Measurements from ENCODE around the gene YARS1.
"Not testable (repeated sequence)": the region's sequence is repeated elsewhere in the genome, so short reads cannot be mapped to it uniquely, and the experiment has no call there.

YARS1 gene

DNA sequence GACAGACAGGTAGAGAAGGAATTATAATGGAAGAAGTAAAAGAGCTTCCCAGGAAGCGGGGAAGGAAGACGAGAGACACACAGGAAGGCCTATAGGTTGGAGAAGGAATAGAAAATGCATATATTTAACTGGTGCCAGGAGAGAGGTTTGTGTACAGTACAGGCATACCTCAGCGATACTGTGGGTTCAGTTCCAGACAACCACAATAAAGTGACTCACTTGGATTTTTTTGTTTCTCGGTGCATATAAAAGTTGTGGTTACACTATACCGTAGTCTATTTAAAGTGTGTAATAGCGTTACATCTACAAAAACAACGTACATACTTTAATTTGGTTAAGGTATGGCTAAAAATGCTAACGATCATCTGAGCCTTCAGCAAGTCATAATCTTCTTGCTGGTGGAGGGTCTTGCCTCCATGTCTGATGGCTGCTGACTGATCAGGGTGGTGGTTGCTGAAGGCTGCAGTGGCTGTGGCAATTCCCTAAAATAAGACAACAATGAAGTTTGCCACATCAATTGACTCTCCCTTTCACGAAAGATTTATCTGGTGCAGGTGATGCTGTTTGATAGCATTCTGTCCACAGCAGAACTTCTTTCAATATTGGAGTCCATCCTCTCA is 16.0 kb downstream of the YARS1 start:
- in situ Hi-C loops (cut with HindIII; ENCODE audit: low pct_ligation_motif_present, low sequenced_read_pairs), result no loop called here
- H3K36me3 ChIP-seq (replicated peaks), result peaks cover 46% of the 10 kb centered on the region

DNA sequence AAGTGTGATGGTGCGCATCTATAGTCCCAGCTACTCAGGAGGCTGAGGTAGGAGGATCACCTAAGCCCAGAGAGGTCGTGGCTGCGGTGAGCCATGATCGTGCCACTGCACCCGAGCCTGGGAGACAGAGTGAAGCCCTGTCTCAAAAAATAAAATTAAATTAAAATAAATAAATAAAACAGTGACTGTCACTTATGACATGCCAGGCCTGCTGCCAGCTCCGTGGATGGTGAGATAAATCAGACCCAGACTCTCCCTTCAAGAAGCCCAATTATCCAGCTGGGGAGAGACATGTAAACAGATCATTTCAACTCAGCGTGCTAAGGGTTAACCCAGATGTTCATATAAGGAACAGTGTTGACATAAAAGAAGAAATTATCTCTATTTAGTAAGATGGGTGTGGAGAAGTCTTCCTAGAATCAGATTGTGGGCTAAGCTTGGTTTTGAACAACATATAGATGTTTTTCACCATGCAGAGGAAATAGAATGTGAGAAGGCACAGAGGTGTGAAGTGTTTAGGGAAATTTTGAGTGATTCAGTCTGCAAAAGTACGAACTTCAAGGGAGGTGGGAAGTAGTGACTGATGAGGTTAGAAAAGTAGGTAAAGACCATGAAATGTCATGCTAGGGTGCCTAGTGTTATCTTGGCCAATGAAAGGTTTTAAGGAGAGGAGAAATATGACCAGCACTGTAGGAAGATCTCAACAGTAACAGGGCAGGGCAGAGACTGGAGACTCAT is 18.3 kb downstream of the YARS1 start:
- Histone ChIP-seq H3K27me3 (replicated peaks) (no peaks in the 10 kb centered on the region), H3K4me3 (ENCODE audit: low read depth, low read length) (no peak overlapping the region), H3K36me3 (replicated peaks) (peaks cover 46% of the 10 kb centered on the region), H3K27ac (peak overlapping the region; percentile 92)
- TF ChIP-seq, protein P1, sequence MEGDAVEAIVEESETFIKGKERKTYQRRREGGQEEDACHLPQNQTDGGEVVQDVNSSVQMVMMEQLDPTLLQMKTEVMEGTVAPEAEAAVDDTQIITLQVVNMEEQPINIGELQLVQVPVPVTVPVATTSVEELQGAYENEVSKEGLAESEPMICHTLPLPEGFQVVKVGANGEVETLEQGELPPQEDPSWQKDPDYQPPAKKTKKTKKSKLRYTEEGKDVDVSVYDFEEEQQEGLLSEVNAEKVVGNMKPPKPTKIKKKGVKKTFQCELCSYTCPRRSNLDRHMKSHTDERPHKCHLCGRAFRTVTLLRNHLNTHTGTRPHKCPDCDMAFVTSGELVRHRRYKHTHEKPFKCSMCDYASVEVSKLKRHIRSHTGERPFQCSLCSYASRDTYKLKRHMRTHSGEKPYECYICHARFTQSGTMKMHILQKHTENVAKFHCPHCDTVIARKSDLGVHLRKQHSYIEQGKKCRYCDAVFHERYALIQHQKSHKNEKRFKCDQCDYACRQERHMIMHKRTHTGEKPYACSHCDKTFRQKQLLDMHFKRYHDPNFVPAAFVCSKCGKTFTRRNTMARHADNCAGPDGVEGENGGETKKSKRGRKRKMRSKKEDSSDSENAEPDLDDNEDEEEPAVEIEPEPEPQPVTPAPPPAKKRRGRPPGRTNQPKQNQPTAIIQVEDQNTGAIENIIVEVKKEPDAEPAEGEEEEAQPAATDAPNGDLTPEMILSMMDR (IDR thresholded peaks at IDR 0.05; ENCODE audit: low read depth, low read length, missing control alignments), result no peak
- in situ Hi-C loops (cut with HindIII; ENCODE audit: low pct_ligation_motif_present, low sequenced_read_pairs), result no loop called here
- DNase-seq, result no peak

More for the DNA sequence above, 16.0 kb downstream of the YARS1 start:
- H3K27ac ChIP-seq, result peak overlapping the region; percentile 53
- TF ChIP-seq, protein P1 (IDR thresholded peaks at IDR 0.05; ENCODE audit: low read depth, low read length, missing control alignments), result peak; percentile 11
- peak; percentile 82 for DNase-seq
- no peak overlapping the region for H3K4me3 ChIP-seq (ENCODE audit: low read depth, low read length)
- no peaks in the 10 kb centered on the region for H3K27me3 ChIP-seq (replicated peaks)

DNA sequence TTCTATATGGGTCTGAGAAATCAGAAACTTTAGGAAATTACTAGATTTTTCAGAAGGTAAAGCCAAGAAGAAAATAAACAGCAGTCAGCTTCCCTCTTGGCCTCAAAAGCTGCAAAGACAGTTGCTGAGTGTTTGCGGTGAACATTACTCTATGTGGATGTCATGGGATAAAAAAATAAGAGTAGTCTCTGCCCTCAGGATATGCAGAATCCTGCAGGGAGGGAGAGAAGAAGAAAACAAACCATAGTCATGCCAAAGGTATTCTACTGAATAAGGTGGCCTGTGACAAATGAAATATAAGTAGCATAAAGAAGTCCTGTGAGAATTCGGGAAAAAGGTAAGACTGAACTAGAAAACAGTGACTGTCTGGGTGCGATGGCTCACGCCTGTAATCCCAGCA is 19.0 kb downstream of the YARS1 start:
- Histone ChIP-seq H3K27me3 (replicated peaks) (no peaks in the 10 kb centered on the region), H3K27ac (peak overlapping the region; percentile 92), H3K36me3 (replicated peaks) (peaks cover 50% of the 10 kb centered on the region), H3K4me3 (ENCODE audit: low read depth, low read length) (no peak overlapping the region)
- TF ChIP-seq, protein P1 (IDR thresholded peaks at IDR 0.05; ENCODE audit: low read depth, low read length, missing control alignments), result no peak
- DNase-seq, result peak; percentile 73
- in situ Hi-C loops (cut with HindIII; ENCODE audit: low pct_ligation_motif_present, low sequenced_read_pairs), result no loop called here

DNA sequence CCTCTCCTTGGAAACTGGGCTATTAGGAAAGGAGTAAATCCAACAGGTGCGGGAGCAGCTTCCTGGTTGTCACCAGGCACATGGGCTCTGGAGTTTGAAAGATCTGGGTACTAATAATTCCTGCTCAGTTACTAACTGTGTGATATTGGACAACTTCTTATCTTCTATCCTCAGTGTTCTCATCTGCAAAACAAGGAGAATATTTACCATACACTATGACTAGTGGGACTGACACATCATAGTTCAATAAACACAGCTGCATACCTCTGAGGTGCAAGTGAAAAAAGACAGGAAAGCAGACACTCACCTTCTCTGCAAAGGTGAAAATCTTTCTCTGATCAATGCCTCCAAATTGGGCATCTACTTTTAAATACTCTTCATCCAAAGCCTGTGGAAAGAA is 19.7 kb downstream of the YARS1 start:
- Histone ChIP-seq H3K27ac (peak overlapping the region; percentile 92), H3K36me3 (replicated peaks) (peaks cover 48% of the 10 kb centered on the region), H3K27me3 (replicated peaks) (no peaks in the 10 kb centered on the region), H3K4me3 (ENCODE audit: low read depth, low read length) (no peak overlapping the region)
- in situ Hi-C loops (cut with HindIII; ENCODE audit: low pct_ligation_motif_present, low sequenced_read_pairs), result no loop called here
- TF ChIP-seq, protein P1 (IDR thresholded peaks at IDR 0.05; ENCODE audit: low read depth, low read length, missing control alignments), result no peak
- DNase-seq, result no peak

DNA sequence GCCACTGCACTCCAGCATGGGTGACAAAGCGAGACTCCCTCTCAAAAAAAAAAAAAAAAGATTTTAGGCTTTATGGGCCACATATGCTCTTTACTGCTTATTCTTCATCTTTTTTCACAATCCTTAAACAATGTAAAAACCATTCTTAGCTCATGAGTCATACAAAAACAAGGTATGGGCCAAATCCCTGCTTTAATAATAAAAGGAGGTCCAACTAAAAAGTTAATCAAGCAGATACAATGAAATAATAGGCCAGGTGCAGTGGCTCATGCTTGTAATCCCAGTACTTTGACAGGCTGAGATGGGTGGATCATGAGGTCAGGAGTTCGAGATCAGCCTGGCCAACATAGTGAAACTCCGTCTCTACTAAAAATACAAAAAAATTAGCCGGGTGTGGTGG is 21.4 kb downstream of the YARS1 start:
- DNase-seq; H3K27ac ChIP-seq; H3K27me3 ChIP-seq (replicated peaks); in situ Hi-C loops (cut with HindIII; ENCODE audit: low pct_ligation_motif_present, low sequenced_read_pairs); H3K4me3 ChIP-seq (ENCODE audit: low read depth, low read length): not testable (repeated sequence)
- peaks cover 62% of the 10 kb centered on the region for H3K36me3 ChIP-seq (replicated peaks)

DNA sequence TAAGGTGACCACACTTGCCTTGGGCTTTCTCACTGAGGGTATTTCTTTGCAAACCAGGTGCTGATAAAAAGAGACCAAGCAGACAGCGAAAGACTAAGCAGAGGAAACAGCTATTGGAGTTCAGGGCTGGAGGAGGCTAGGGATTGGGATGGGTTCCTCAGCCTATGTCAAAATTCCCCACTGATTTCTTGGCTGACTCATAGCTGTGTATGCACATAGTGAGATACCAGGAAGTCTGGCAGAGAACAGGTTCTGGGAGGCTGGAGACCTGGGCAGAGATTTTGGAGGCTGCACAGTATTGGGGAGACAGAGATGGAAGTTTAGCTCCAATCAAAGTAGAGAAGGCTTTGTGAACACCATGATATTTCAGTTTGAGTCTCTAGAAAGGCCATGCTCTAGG is 25.3 kb downstream of the YARS1 start:
- Histone ChIP-seq H3K27ac (no peak overlapping the region), H3K4me3 (ENCODE audit: low read depth, low read length) (no peak overlapping the region), H3K27me3 (replicated peaks) (no peaks in the 10 kb centered on the region), H3K36me3 (replicated peaks) (peaks cover 68% of the 10 kb centered on the region)
- TF ChIP-seq, protein P1 (IDR thresholded peaks at IDR 0.05; ENCODE audit: low read depth, low read length, missing control alignments), result no peak
- DNase-seq, result peak; percentile 45
- in situ Hi-C loops (cut with HindIII; ENCODE audit: low pct_ligation_motif_present, low sequenced_read_pairs), result no loop called here

DNA sequence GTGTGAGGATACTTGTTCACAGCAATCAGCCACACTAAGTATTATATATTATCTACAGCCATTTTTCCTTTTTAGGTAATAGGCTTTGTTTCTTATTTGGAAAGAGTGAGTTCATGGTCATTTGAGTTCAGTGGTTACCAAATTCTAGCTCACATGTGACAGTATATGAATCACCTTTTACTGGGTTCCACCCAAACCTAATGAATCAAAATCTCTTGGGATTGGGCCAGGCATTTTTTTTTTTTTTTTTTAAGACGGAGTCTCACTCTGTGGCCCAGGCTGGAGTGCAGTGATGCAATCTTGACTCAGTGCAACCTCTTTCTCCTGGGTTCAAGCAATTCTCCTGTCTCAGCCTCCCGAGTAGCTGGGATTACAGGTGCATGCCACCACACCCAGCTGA is 27.8 kb downstream of the YARS1 start:
- in situ Hi-C loops (cut with HindIII; ENCODE audit: low pct_ligation_motif_present, low sequenced_read_pairs); H3K4me3 ChIP-seq (ENCODE audit: low read depth, low read length); H3K27me3 ChIP-seq (replicated peaks): not testable (repeated sequence)
- H3K27ac ChIP-seq, result peak overlapping the region; percentile 79
- DNase-seq, result peak; percentile 22
- H3K36me3 ChIP-seq (replicated peaks), result peaks cover 77% of the 10 kb centered on the region
